ENCODE data around the gene NOL11. TPM values are rescaled to one million over a fixed set of nuclear protein-coding genes. Genes with fewer than 3 reads are reported as not detected.

NOL11 gene
- total RNA-seq, 1 donor = 29.0 TPM

GRCh38 chr17:67687511-67687910 lies 30.2 kb upstream of the NOL11 start:
- Histone ChIP-seq H3K9me3 (ENCODE audit: low read depth, low read length) (no peaks in the 10 kb centered on the region), H2AFZ (ENCODE audit: low read length) (no peak overlapping the region), H3K4me3 (ENCODE audit: insufficient read depth, low read length) (no peak overlapping the region), H3K27me3 (ENCODE audit: insufficient read depth, low read length) (no peaks in the 10 kb centered on the region), H3K36me3 (ENCODE audit: insufficient read depth, low read length) (no peaks in the 10 kb centered on the region), H3K27ac (ENCODE audit: low read depth, low read length) (no peak overlapping the region), H3K4me1 (ENCODE audit: insufficient read depth, low read length) (no peaks in the 10 kb centered on the region), H4K20me1 (ENCODE audit: insufficient read depth, low read length) (no peaks in the 10 kb centered on the region), H3K4me2 (ENCODE audit: insufficient read depth, low read length) (no peak overlapping the region), H3K79me2 (ENCODE audit: insufficient read depth, low read length) (no peaks in the 10 kb centered on the region)
- TF ChIP-seq CTCF (IDR thresholded peaks at IDR 0.05; ENCODE audit: extremely low read depth, low read depth, low read length) = no peak
- DNase-seq (ENCODE audit: insufficient read length, low spot score, missing footprints) = no peak

DNA sequence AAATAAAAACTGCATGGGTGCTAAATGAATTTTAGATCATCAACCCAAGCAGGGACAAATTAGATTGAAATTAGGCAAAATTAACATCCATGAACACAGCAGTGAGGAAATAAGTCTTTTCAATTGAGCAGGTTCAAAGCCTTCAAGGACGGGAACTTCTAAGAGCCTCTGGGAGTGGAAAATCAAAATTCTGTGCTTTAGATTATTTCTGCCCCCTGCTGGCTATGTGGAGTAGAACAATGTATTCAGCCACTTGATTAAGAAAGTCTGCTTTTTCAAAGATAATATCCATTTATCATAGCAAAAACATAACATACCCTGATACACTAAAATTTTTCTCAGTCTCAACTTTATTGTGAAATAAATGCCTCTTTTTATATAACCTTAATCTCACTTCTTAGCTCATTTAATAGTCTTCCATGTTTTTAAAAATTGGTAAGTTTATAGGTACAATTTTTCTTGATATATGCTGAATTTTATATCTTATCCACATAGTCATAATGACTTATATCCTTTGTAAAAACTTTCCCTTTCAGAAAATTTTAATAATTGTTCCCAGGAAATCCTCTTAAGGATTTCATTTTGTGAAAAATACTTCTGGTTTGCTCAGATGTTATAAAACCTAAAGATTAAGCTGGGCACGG lies 28.1 kb upstream of the NOL11 start:
- no peak overlapping the region for H2AFZ ChIP-seq (ENCODE audit: low read length)

GRCh38 chr17:67693811-67694210 lies 23.9 kb upstream of the NOL11 start:
- no peak overlapping the region for H3K4me3 ChIP-seq (ENCODE audit: insufficient read depth, low read length)
- H3K79me2 ChIP-seq (ENCODE audit: insufficient read depth, low read length) = no peaks in the 10 kb centered on the region
- no peaks in the 10 kb centered on the region for H3K9me3 ChIP-seq (ENCODE audit: low read depth, low read length)
- H3K27me3 ChIP-seq (ENCODE audit: insufficient read depth, low read length) = no peaks in the 10 kb centered on the region
- H2AFZ ChIP-seq (ENCODE audit: low read length) = no peak overlapping the region
- H3K4me2 ChIP-seq (ENCODE audit: insufficient read depth, low read length) = no peak overlapping the region
- H3K36me3 ChIP-seq (ENCODE audit: insufficient read depth, low read length) = peaks cover 2% of the 10 kb centered on the region
- H3K4me1 ChIP-seq (ENCODE audit: insufficient read depth, low read length) = no peaks in the 10 kb centered on the region
- H3K27ac ChIP-seq (ENCODE audit: low read depth, low read length) = no peak overlapping the region
- H4K20me1 ChIP-seq (ENCODE audit: insufficient read depth, low read length) = no peaks in the 10 kb centered on the region
- DNase-seq (ENCODE audit: insufficient read length, low spot score, missing footprints) = no peak
- TF ChIP-seq CTCF (IDR thresholded peaks at IDR 0.05; ENCODE audit: extremely low read depth, low read depth, low read length) = no peak

More for the DNA sequence above, 28.1 kb upstream of the NOL11 start:
- DNase-seq (ENCODE audit: insufficient read length, low spot score, missing footprints) = peak; percentile 84
- TF ChIP-seq CTCF (IDR thresholded peaks at IDR 0.05; ENCODE audit: extremely low read depth, low read depth, low read length) = peak; percentile 76
- H3K9me3 ChIP-seq (ENCODE audit: low read depth, low read length) = no peaks in the 10 kb centered on the region
- no peak overlapping the region for H3K4me2 ChIP-seq (ENCODE audit: insufficient read depth, low read length)
- no peaks in the 10 kb centered on the region for H3K4me1 ChIP-seq (ENCODE audit: insufficient read depth, low read length)
- H4K20me1 ChIP-seq (ENCODE audit: insufficient read depth, low read length) = no peaks in the 10 kb centered on the region
- H3K36me3 ChIP-seq (ENCODE audit: insufficient read depth, low read length) = peaks cover 2% of the 10 kb centered on the region
- no peak overlapping the region for H3K27ac ChIP-seq (ENCODE audit: low read depth, low read length)
- H3K27me3 ChIP-seq (ENCODE audit: insufficient read depth, low read length) = no peaks in the 10 kb centered on the region
- no peak overlapping the region for H3K4me3 ChIP-seq (ENCODE audit: insufficient read depth, low read length)
- H3K79me2 ChIP-seq (ENCODE audit: insufficient read depth, low read length) = no peaks in the 10 kb centered on the region

DNA sequence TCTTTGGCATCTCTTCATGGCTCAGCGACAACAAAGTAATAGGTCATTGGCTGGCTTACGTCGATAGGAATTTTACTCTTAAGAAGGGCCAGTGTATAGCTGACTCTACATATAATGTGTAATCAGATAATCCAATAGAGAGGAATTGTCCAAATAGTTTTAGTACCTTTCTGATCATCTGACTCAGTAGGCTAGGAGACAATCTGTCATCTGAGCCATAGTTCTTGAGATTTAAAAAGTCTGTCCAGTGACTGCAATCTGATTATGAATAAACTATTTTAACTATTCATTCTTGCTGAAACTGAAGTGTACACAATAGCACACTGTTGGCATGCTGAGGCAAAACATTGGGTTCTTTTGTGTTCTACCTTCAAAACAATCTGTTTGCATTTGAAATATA lies 21.4 kb upstream of the NOL11 start:
- no peaks in the 10 kb centered on the region for H3K4me1 ChIP-seq (ENCODE audit: insufficient read depth, low read length)
- H3K27ac ChIP-seq (ENCODE audit: low read depth, low read length) = no peak overlapping the region
- H3K9me3 ChIP-seq (ENCODE audit: low read depth, low read length) = no peaks in the 10 kb centered on the region
- peaks cover 2% of the 10 kb centered on the region for H3K36me3 ChIP-seq (ENCODE audit: insufficient read depth, low read length)
- H3K27me3 ChIP-seq (ENCODE audit: insufficient read depth, low read length) = no peaks in the 10 kb centered on the region
- TF ChIP-seq CTCF (IDR thresholded peaks at IDR 0.05; ENCODE audit: extremely low read depth, low read depth, low read length) = no peak
- no peak overlapping the region for H3K4me2 ChIP-seq (ENCODE audit: insufficient read depth, low read length)
- H3K79me2 ChIP-seq (ENCODE audit: insufficient read depth, low read length) = no peaks in the 10 kb centered on the region
- no peak for DNase-seq (ENCODE audit: insufficient read length, low spot score, missing footprints)
- H4K20me1 ChIP-seq (ENCODE audit: insufficient read depth, low read length) = no peaks in the 10 kb centered on the region
- H3K4me3 ChIP-seq (ENCODE audit: insufficient read depth, low read length) = no peak overlapping the region
- no peak overlapping the region for H2AFZ ChIP-seq (ENCODE audit: low read length)

Data from osteoblast (primary cell).